Measurements from ENCODE around the gene VIPR2. TPM values are rescaled to one million over a fixed set of nuclear protein-coding genes. Genes with fewer than 3 reads are reported as not detected.
"Not testable (repeated sequence)": the region's sequence is repeated elsewhere in the genome, so short reads cannot be mapped to it uniquely, and the experiment has no call there.

VIPR2 gene
- total and polyA plus RNA-seq, 5 experiments from 2014 or later, result 0.17 to 0.62 (median 0.24) TPM; not detected in 1

- H3K4me1 Mint-ChIP-seq, POLR2A ChIA-PET, H3K27me3 Mint-ChIP-seq, H3K4me3 Mint-ChIP-seq, DNase-seq, ATAC-seq, H3K27ac Mint-ChIP-seq: not testable (repeated sequence)
- peaks cover 0 to 42% (median 10%) of the 10 kb centered on the region in 9 donors for H3K9me3 Mint-ChIP-seq
- peaks cover 0 to 11% (median 2%) of the 10 kb centered on the region in 3 donors for H3K36me3 Mint-ChIP-seq
These were observed 162.6 kb downstream of the VIPR2 start for GRCh38 chr7:158982080-158982479.

- no peak overlapping the region for H3K4me3 Mint-ChIP-seq
- H3K9me3 Mint-ChIP-seq, result peaks cover 0 to 35% (median 10%) of the 10 kb centered on the region in 9 donors
- ATAC-seq, result no peak
- no peaks in the 10 kb centered on the region for H3K27me3 Mint-ChIP-seq
- DNase-seq, result no peak
- H3K27ac Mint-ChIP-seq, result no peak overlapping the region
- H3K4me1 Mint-ChIP-seq, result peaks cover 7 to 22% (median 19%) of the 10 kb centered on the region in 4 donors
- peaks cover 0 to 9% (median 0%) of the 10 kb centered on the region in 3 donors for H3K36me3 Mint-ChIP-seq
- POLR2A ChIA-PET, result no interaction called here
These were observed 164.9 kb downstream of the VIPR2 start for GRCh38 chr7:158979635-158980351.

- ATAC-seq (no peak), DNase-seq (no peak)
- peak overlapping the region in 1 of 10 donors; percentile 44 for H3K27ac Mint-ChIP-seq
- POLR2A ChIA-PET, result no interaction called here
- H3K9me3 Mint-ChIP-seq, result peaks cover 0 to 28% (median 3%) of the 10 kb centered on the region in 9 donors
- peaks cover 7 to 24% (median 19%) of the 10 kb centered on the region in 4 donors for H3K4me1 Mint-ChIP-seq
- no peaks in the 10 kb centered on the region for H3K27me3 Mint-ChIP-seq
- peaks cover 0 to 2% (median 0%) of the 10 kb centered on the region in 3 donors for H3K36me3 Mint-ChIP-seq
- H3K4me3 Mint-ChIP-seq, result no peak overlapping the region
These were observed 165.6 kb downstream of the VIPR2 start for GRCh38 chr7:158979023-158979529.

Data from naive thymus-derived CD8-positive, alpha-beta T cell (primary cell).